HG03378 (cell line): ENCODE measurements around the gene JAZF1.

ENCODE experiments used
- ATAC-seq: cut with Tn5 transposase; IDR thresholded peaks from one replicate; pipeline ENCODE4 v1.9.1; 2021; ENCODE audit warnings: mild to moderate bottlenecking, moderate library complexity; ENCODE audit not compliant: unreplicated experiment

JAZF1 gene

GRCh38 chr7:27992755-27993493, 187.7 kb downstream of the JAZF1 start:
- no peak for ATAC-seq

GRCh38 chr7:27992097-27992496, 188.5 kb downstream of the JAZF1 start:
- ATAC-seq: no peak

- ATAC-seq: no peak
Measured at GRCh38 chr7:27991006-27991528, 189.5 kb downstream of the JAZF1 start.

- ATAC-seq: no peak
Measured at GRCh38 chr7:27976531-27976930, 204.1 kb downstream of the JAZF1 start.

DNA sequence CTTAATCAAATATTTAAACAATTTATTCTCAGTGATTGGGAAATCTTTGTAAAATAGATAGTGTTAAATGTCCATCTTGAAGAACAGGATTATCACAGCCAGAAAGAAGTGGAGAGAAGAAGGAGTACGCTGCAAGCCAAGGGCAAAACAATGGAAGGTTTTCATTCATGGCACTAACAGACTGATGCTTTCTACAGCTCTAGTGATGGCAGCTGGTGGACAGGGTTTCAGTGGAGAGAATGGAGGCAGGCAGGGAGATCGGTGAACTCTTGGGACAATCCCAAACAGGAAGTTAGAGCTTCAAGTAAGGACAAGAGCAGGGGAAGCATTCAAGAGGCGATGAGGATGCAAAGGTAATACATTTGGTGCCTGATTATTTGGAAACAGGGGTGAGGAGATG, 207.0 kb downstream of the JAZF1 start:
- no peak for ATAC-seq

DNA sequence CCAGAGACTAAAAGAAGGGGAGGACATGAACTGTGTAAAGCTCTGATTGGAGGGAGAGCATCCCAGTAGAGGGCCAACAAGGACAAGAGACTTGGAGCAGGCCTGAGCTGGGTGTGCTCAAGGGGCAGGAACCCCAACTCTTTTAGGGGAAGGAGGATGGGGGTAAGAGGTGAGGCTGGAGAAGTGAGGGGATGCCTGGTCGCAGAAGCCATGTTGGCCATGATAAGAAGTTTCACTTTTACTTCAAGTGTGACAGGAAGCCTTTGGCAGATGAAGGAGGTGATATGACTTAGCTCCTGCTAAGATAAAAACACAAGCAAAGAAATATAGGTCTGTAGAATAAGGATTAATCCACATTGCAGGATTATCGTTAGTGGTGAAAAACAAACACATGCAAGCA, 208.3 kb downstream of the JAZF1 start:
- no peak for ATAC-seq

DNA sequence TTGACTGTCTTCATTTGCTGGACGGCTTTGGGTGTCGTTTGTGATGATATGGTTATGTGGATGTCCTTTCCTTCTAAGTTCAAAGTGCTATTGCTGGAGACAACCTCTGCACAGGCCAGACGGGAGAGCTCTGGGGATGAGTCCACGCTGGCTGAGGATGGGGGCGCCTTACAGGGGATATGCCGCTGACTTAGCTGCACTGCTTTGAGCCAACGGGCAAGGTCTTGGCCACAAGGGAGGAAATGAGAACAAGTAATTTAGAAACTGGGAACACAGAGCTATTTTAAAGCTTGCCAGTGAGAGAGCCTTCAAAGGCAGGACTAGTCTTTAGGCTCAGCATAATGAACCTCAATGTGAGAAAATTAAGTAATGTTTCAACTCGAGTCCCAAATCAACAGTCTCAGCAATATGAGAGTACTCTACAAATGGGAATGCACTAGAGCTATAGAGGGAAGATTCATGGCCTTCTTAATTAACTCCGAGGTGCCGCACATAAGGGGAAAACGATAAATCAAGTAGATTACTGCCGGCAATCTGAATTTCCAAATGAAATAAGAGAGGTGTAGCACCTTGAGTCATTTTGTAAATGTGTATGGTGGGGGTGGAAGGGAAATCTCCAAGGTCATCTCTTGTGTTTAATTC, 209.3 kb downstream of the JAZF1 start:
- ATAC-seq: no peak

GRCh38 chr7:27970350-27970749, 210.2 kb downstream of the JAZF1 start:
- no peak for ATAC-seq

DNA sequence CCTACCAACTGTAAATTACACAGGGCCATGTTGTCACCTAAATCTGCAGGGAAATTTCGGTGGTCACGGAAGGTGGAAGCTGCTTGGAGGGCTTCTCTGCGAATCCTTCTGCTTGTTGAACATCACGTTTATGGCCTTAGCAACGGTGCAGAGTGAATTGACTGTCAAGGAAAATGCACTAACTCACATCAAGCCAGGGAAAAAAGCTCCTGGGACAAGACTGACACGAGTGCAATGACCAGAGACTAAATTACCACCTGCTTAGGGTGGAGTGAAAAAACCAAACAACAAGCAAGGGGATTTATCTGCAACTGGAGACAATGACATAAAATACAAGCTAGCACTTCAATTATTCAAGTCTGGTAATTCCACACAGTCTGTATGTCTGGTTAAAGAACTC, 211.2 kb downstream of the JAZF1 start:
- ATAC-seq: no peak

DNA sequence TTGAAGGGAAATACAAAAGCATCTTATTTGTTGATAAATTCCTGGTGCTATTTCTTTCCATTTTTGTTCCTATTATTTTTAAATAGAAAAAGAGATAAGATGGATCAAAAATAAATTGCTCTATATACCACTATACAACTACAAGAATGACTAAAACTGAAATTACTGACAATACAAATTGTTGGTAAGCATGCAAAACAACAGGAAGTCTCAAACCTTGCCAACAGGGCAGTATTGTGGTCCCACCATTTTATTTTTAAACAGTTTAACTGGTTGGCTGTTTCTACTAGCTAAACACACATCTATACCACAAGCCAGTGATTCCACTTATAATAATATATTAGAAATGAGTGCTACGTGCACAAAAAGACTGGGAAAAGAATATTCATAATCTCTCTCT, 213.0 kb downstream of the JAZF1 start:
- ATAC-seq: peak; percentile 74

DNA sequence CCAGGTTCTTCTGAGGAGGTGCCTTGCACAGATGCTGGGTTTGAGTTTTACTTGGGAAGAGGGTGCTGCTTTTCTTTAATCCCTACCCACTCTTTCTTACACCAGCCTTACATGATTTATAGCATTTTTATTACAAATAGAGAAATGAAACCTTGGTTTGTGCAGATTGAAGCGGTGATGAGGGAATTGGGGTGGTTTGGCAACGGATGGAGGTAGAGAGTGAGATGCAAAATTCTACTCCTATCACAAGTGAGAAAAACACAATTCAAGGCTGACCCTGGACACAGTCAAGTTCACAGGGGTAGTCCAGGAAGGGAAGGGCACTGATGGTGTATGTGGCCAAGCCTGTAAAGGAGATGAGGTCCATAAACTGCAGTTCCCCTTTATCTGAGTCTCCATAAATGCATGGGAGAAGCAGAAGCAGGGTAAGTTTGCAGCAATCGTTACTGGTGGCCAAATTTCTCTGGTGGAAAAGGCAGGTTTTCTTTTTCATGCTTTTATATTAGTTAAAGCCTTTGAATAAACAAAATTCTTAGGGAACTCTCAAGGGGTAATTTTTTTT, 214.3 kb downstream of the JAZF1 start:
- no peak for ATAC-seq

GRCh38 chr7:27965650-27966049, 214.9 kb downstream of the JAZF1 start:
- ATAC-seq: no peak

- ATAC-seq: no peak
Measured at GRCh38 chr7:27964820-27965219, 215.8 kb downstream of the JAZF1 start.

GRCh38 chr7:27963056-27963455, 217.5 kb downstream of the JAZF1 start:
- no peak for ATAC-seq

DNA sequence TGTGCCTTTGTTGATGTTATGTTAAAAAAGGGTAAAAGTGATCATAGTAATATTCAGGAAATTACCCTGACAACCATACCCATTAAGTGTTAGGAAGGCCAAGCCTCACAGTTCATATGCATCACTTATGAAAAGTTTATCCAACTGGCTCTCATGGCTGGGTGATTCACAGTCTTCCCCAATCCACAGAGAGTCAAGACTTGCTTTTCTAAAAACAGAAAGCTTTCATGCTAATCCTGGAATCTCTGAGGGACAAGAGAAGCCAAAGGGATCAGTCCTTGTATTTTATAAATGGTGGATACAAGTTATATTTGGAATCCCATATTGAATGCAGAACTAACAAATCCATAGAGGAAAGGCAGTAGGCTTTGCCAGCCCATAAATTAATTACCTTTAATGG, 218.3 kb downstream of the JAZF1 start:
- ATAC-seq: no peak

GRCh38 chr7:27961255-27961654, 219.3 kb downstream of the JAZF1 start:
- ATAC-seq: no peak

- ATAC-seq: no peak
Measured at GRCh38 chr7:27960415-27960814, 220.2 kb downstream of the JAZF1 start.

GRCh38 chr7:27958933-27959548, 221.6 kb downstream of the JAZF1 start:
- no peak for ATAC-seq

- ATAC-seq: no peak
Measured at GRCh38 chr7:27955596-27955995, 225.0 kb downstream of the JAZF1 start.

GRCh38 chr7:27955011-27955410, 225.6 kb downstream of the JAZF1 start:
- no peak for ATAC-seq

DNA sequence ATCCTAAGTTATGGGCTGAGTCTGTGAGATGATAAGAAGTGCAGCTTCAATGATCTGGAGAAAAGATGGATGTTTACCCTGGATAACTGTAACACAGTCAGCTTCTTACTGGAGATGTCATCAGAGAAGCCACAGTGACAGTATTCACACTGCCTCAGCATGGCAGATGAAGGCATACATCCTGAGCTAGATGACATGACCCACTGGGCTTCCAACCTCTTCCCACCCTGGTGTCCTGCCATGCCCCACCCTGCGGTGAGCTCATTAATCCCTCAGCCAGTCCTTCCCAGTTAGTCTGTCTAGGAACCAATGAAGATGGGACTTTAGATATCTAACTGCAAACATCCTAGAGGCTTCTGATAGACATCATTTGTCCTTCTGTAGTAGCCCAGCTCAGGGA, 226.8 kb downstream of the JAZF1 start:
- no peak for ATAC-seq

GRCh38 chr7:27953361-27953760, 227.2 kb downstream of the JAZF1 start:
- no peak for ATAC-seq
